Panc1 (cell line): Measurements from ENCODE around the gene TPRG1L.

Experiments used
- POLR2AphosphoS5 ChIP-seq: IDR thresholded peaks from 2 replicates; pipeline ENCODE4 v1.6.1; 2012; ENCODE audit warnings: mild to moderate bottlenecking, low read depth, low read length, moderate library complexity
- SIN3A ChIP-seq: IDR thresholded peaks from 2 replicates; pipeline ENCODE4 v1.6.1; 2012; ENCODE audit warnings: low read depth, mild to moderate bottlenecking, low read length, moderate library complexity, borderline replicate concordance; ENCODE audit not compliant: insufficient read depth
- TF ChIP-seq, protein P1 (sequence below): fragments of 450-650 bp; IDR thresholded peaks from 2 replicates; pipeline ENCODE4 v1.5.1; 2017; ENCODE audit warnings: mild to moderate bottlenecking

DNA sequence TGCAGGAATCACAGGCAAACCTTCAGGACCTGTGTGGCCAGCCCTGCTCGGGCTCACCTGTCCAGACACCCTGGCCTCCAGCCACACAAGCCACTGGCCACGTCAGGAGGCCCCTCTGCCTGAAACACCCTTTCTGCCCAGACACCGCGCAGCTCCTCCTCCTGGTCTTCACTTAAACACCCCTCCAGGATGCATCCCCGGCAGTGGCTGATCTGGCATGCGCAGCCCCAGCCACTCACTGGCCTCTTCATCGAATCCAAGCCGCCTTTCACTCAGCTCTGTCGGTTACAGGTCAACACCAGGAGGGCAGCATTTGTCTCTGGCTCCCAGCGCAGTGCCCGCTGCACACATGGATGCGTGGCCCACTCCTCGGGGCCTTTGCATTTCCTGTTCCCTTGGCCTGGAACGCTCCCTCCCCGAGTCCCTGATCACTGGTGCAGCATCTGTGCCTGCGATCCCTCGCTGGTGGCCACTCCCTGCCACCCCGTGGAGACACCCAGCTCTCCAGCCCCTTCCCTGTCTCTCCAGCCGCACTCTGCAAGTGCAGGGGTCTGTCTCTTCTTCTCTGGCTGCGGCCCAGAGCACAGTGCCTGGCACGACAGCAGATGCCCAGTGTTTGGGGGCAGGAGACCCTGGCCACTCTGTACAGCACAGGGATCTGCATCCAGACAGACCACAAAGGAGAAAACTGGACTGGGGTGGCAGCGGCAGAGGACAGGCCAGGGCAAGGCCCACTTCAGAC, 9.4 kb downstream of the TPRG1L start:
- TF ChIP-seq, protein P1, sequence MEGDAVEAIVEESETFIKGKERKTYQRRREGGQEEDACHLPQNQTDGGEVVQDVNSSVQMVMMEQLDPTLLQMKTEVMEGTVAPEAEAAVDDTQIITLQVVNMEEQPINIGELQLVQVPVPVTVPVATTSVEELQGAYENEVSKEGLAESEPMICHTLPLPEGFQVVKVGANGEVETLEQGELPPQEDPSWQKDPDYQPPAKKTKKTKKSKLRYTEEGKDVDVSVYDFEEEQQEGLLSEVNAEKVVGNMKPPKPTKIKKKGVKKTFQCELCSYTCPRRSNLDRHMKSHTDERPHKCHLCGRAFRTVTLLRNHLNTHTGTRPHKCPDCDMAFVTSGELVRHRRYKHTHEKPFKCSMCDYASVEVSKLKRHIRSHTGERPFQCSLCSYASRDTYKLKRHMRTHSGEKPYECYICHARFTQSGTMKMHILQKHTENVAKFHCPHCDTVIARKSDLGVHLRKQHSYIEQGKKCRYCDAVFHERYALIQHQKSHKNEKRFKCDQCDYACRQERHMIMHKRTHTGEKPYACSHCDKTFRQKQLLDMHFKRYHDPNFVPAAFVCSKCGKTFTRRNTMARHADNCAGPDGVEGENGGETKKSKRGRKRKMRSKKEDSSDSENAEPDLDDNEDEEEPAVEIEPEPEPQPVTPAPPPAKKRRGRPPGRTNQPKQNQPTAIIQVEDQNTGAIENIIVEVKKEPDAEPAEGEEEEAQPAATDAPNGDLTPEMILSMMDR, result no peak
- TF ChIP-seq POLR2AphosphoS5 (no peak), SIN3A (no peak)
